ENCODE data around the gene MYH7. TPM values are rescaled to one million over a fixed set of nuclear protein-coding genes. Genes with fewer than 3 reads are reported as not detected.

Gene MYH7
- total RNA-seq, 1 experiment from 2014 or later, result not detected

DNA sequence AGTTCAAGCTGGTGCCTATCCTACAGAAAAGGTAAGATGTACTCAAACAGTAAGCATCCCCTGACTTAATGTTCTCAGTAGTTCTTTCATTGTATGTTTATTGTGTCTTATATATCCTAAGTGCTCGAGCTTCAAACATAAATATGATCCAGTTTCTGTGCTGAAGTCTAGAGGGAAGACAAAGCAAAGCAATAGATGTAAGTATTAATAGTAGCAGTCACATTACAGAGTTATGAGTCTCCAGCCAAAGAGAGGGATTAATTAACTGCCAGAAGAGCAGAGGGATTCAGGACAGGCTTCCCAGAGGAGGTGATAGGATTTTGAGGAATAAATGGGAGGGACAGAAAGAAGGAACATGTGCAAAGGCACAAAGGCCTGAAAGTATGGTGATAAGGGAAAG lies 35.5 kb upstream of the MYH7 start:
- no peaks in the 10 kb centered on the region for H3K9me3 Mint-ChIP-seq (ENCODE audit: unreplicated experiment)
- peaks cover 57% of the 10 kb centered on the region for H3K36me3 Mint-ChIP-seq (ENCODE audit: insufficient read depth, unreplicated experiment)
- no peak overlapping the region for H3K27ac Mint-ChIP-seq (ENCODE audit: low read depth, unreplicated experiment)
- no peak for DNase-seq (ENCODE audit: unreplicated experiment)
- TF ChIP-seq, protein P1, sequence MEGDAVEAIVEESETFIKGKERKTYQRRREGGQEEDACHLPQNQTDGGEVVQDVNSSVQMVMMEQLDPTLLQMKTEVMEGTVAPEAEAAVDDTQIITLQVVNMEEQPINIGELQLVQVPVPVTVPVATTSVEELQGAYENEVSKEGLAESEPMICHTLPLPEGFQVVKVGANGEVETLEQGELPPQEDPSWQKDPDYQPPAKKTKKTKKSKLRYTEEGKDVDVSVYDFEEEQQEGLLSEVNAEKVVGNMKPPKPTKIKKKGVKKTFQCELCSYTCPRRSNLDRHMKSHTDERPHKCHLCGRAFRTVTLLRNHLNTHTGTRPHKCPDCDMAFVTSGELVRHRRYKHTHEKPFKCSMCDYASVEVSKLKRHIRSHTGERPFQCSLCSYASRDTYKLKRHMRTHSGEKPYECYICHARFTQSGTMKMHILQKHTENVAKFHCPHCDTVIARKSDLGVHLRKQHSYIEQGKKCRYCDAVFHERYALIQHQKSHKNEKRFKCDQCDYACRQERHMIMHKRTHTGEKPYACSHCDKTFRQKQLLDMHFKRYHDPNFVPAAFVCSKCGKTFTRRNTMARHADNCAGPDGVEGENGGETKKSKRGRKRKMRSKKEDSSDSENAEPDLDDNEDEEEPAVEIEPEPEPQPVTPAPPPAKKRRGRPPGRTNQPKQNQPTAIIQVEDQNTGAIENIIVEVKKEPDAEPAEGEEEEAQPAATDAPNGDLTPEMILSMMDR (IDR thresholded peaks at IDR 0.05; ENCODE audit: unreplicated experiment), result no peak
- intact Hi-C loops (cut with micrococcal nuclease), result no loop called here
- BruUV-seq (replicated peaks), result no TSS peak
- H3K27me3 Mint-ChIP-seq (ENCODE audit: insufficient read depth, unreplicated experiment), result no peaks in the 10 kb centered on the region
- CTCF ChIA-PET, result interaction anchor here (0.6 to 0.8 kb wide), 2 partner anchors 13 to 88 kb away, joined by 3 to 5 read pairs; no protein-coding TSS in a partner anchor
- H3K4me3 Mint-ChIP-seq (ENCODE audit: unreplicated experiment), result no peak overlapping the region
- peaks cover 11% of the 10 kb centered on the region for H3K4me1 Mint-ChIP-seq (ENCODE audit: insufficient read depth, unreplicated experiment)
- POLR2A ChIA-PET, result interaction anchor here (0.6 to 1.2 kb wide), 3 partner anchors 8 to 12 kb away, joined by 3 read pairs; no protein-coding TSS in a partner anchor

DNA sequence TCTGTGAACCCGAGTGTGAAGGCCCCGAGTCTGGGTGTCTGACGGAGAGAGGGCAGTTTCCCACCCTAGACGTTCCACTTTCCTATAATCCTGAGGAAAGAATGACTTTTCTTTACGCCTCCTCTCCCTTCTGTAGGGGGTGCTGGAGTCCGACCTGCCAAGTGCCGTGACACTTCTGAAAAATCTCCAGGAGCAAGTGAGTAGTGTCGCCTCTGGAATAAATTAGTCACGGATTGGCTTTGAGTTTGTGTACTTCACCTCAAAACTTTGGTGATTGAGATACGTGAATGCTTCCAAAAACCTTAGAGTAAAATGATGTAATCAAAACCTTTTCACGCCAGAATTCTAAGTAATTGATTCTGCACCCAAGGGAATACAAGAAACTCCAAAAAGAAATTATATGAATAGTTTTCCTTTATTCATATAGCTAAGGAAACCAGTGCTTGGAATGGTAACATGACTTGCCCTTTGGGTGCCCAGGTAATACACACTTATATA lies 34.5 kb upstream of the MYH7 start:
- TF ChIP-seq, protein P1 (IDR thresholded peaks at IDR 0.05; ENCODE audit: unreplicated experiment), result no peak
- no peak for DNase-seq (ENCODE audit: unreplicated experiment)
- Mint-ChIP-seq H3K27me3 (ENCODE audit: insufficient read depth, unreplicated experiment) (no peaks in the 10 kb centered on the region), H3K9me3 (ENCODE audit: unreplicated experiment) (no peaks in the 10 kb centered on the region), H3K36me3 (ENCODE audit: insufficient read depth, unreplicated experiment) (peaks cover 47% of the 10 kb centered on the region), H3K4me1 (ENCODE audit: insufficient read depth, unreplicated experiment) (peaks cover 11% of the 10 kb centered on the region), H3K4me3 (ENCODE audit: unreplicated experiment) (no peak overlapping the region), H3K27ac (ENCODE audit: low read depth, unreplicated experiment) (no peak overlapping the region)
- intact Hi-C loops (cut with micrococcal nuclease), result no loop called here
- CTCF ChIA-PET, result interaction anchor here (0.6 to 1.2 kb wide), 4 partner anchors 9 to 94 kb away, joined by 3 to 5 read pairs (median 4); no protein-coding TSS in a partner anchor
- BruUV-seq (replicated peaks), result TSS peak; percentile 78
- POLR2A ChIA-PET, result interaction anchor here (0.6 to 3.4 kb wide), 13 partner anchors 10 to 521 kb away, joined by 3 to 19 read pairs (median 3); partner anchors contain the start of genes BCL2L2, PABPN1, PPP1R3E and THTPA

DNA sequence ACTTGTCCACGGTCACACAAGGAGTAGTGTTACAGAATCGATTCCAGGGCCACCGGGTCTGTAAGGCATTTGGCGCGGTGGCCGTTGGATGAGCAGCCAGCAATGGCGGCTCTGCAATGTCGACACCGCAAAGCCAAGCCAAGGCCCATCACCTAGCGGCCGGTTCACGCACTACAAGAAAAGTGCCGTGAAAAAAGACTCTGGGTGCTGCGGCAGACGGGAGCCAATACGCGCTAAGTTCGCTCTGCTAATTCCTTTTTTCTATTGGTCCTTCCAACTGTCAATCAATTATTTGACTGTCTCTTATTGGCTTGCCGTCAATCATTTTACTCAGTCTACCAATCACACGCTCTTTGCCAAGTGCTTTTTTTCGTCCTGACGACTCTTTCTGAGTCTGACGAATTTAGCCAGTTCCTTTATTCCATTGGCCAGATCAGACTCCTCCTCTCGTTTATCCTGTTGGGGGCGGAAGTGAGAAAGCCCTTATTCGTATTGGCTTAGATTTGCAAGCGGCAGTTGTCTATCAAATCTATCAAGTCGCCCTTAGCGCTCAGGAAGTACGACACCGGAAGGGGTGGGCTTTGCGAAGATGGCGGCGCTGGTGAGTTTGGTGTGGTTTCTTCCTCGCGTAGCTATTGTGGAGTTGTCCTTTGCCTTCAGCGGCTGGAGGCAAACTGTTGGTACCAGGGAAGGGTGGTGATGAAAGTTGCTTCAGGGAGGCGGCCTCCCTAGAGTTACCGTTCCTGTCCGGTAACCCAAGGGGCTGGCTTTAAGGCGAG lies 33.9 kb upstream of the MYH7 start, which contains the start of gene NGDN:
Gene NGDN, plus strand, starts transcription at position 577 of the 779 bp plus-strand sequence. Its CDS starts 13 bp downstream, at position 590.
- intact Hi-C loops (cut with micrococcal nuclease), result no loop called here
- POLR2A ChIA-PET, result interaction anchor here (0.7 to 3.4 kb wide), 9 partner anchors 15 to 520 kb away, joined by 3 to 19 read pairs (median 4); partner anchors contain the start of genes PABPN1, PPP1R3E and THTPA
- CTCF ChIA-PET, result interaction anchor here (0.6 to 1.2 kb wide), 5 partner anchors 8 to 94 kb away, joined by 3 to 5 read pairs (median 4); no protein-coding TSS in a partner anchor
- Mint-ChIP-seq H3K9me3 (ENCODE audit: unreplicated experiment) (no peaks in the 10 kb centered on the region), H3K27me3 (ENCODE audit: insufficient read depth, unreplicated experiment) (no peaks in the 10 kb centered on the region), H3K4me3 (ENCODE audit: unreplicated experiment) (no peak within 1 kb of the TSS), H3K27ac (ENCODE audit: low read depth, unreplicated experiment) (no peak within 1 kb of the TSS), H3K4me1 (ENCODE audit: insufficient read depth, unreplicated experiment) (peaks cover 8% of the 10 kb centered on the region), H3K36me3 (ENCODE audit: insufficient read depth, unreplicated experiment) (peaks cover 40% of the 10 kb centered on the region)
- DNase-seq (ENCODE audit: unreplicated experiment), result peak; percentile 100
- TF ChIP-seq, protein P1 (IDR thresholded peaks at IDR 0.05; ENCODE audit: unreplicated experiment), result peak; percentile 57
- BruUV-seq (replicated peaks), result no TSS peak

DNA sequence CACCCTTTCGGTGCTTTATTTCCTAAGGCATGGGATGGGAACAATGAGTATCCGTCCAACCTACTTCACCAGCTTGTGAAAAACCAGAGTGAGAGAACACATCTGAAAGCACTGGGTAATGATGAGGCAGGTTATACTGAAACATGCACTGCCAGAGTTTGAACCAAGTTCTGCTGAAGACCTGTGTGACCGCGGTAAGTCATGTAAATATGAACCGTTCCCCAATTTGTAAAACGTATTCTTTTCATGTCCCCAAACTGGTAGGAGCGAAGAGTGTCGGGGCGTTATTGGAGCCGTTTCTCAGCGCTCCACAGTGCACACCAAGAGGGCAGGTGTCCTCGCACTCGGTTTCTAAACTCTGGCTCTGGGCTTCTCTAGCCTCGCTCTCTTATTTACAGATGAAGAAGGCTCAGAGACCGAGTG lies 33.3 kb upstream of the MYH7 start:
- intact Hi-C loops (cut with micrococcal nuclease), result no loop called here
- peaks cover 34% of the 10 kb centered on the region for H3K36me3 Mint-ChIP-seq (ENCODE audit: insufficient read depth, unreplicated experiment)
- no peaks in the 10 kb centered on the region for H3K9me3 Mint-ChIP-seq (ENCODE audit: unreplicated experiment)
- BruUV-seq (replicated peaks), result no TSS peak
- H3K4me3 Mint-ChIP-seq (ENCODE audit: unreplicated experiment), result no peak overlapping the region
- no peak for DNase-seq (ENCODE audit: unreplicated experiment)
- H3K4me1 Mint-ChIP-seq (ENCODE audit: insufficient read depth, unreplicated experiment), result peaks cover 6% of the 10 kb centered on the region
- ChIA-PET POLR2A (interaction anchor here (0.6 to 3.4 kb wide), 2 partner anchors 51 to 147 kb away, joined by 3 to 19 read pairs; partner anchors contain the start of gene PABPN1), CTCF (interaction anchor here (0.6 to 1.3 kb wide), 11 partner anchors 10 to 639 kb away, joined by 3 to 7 read pairs (median 4); partner anchors contain the start of gene BCL2L2)
- TF ChIP-seq, protein P1 (IDR thresholded peaks at IDR 0.05; ENCODE audit: unreplicated experiment), result no peak
- H3K27ac Mint-ChIP-seq (ENCODE audit: low read depth, unreplicated experiment), result no peak overlapping the region
- H3K27me3 Mint-ChIP-seq (ENCODE audit: insufficient read depth, unreplicated experiment), result no peaks in the 10 kb centered on the region
